ENCODE data around the gene GTF2F2. TPM values are rescaled to one million over a fixed set of nuclear protein-coding genes. Genes with fewer than 3 reads are reported as not detected.

Gene GTF2F2
- total and polyA plus RNA-seq, 2 experiments from 2014 or later = 42.1 to 75.6 TPM

DNA sequence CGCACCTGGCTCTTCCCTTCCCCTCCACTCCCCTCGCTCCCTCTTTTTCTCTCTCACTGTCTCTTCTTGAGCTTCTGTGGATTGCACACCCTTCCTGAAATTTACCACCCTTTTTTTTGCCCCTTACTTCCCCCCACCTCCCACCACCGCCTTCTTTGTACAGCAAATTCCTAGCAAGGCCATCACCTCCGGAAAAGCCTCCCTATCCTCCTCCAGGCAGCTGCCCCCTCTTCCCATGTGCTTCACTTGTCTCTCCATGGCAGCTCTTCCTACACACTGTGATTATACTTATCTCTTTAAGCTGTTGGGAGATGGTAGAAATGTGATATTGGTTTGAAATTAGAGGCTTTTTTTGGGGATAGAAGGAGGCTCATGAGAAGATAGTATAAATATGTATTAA lies 108.9 kb downstream of the GTF2F2 start (continued):
- no peak for TF ChIP-seq ZNF462 (CRISPR knock-in tag; IDR thresholded peaks at IDR 0.05)
- no peak for TF ChIP-seq EZH2phosphoT487 (IDR thresholded peaks at IDR 0.05; ENCODE audit: unreplicated experiment)
- TF ChIP-seq EZH2 (IDR thresholded peaks at IDR 0.05; ENCODE audit: low read depth, unreplicated experiment) = no peak
- no peak for TF ChIP-seq ZNF331 (CRISPR knock-in tag; IDR thresholded peaks at IDR 0.05; ENCODE audit: low read depth)
- TF ChIP-seq CTCF (conservative IDR thresholded peaks at IDR 0.05; ENCODE audit: low read depth in 2 of 2) = no peak
- no peak for TF ChIP-seq NANOG (IDR thresholded peaks at IDR 0.05; ENCODE audit: borderline replicate concordance)

GRCh38 chr13:45231305-45231704 lies 111.0 kb downstream of the GTF2F2 start:
- Histone ChIP-seq H2AFZ (no peak overlapping the region), H3K27ac (ENCODE audit: low read depth) (no peak overlapping the region; the same call in 1 of the 2 replicates), H4K20me1 (replicated peaks; ENCODE audit: insufficient read depth) (peaks cover 3% of the 10 kb centered on the region; the same call in 1 of the 2 replicates), H3K4me2 (no peak overlapping the region), H3K9me2 (ENCODE audit: insufficient read depth) (no peaks in the 10 kb centered on the region), H3K4me1 (ENCODE audit: insufficient read depth) (peaks cover 2% of the 10 kb centered on the region; the same call in 1 of the 2 replicates), H3K79me2 (replicated peaks; ENCODE audit: insufficient read depth) (no peaks in the 10 kb centered on the region; the same call in 1 of the 2 replicates), H3K4me3 (no peak overlapping the region), H3F3A (replicated peaks; ENCODE audit: low read depth) (no peaks in the 10 kb centered on the region), H3K27me3 (ENCODE audit: insufficient read depth) (no peaks in the 10 kb centered on the region), H3K36me3 (ENCODE audit: insufficient read depth) (no peaks in the 10 kb centered on the region)
- no peaks in the 10 kb centered on the region for H3K4me1 Mint-ChIP-seq
- H3K27me3 Mint-ChIP-seq (ENCODE audit: insufficient read depth, low read depth, poor library complexity) = peaks cover 7% of the 10 kb centered on the region
- ATAC-seq = no peak
- no peak overlapping the region for H3K27ac Mint-ChIP-seq
- no peaks in the 10 kb centered on the region; the same call in 2 of the 3 replicates for H3K9me3 Mint-ChIP-seq
- H3K4me3 Mint-ChIP-seq = no peak overlapping the region
- H3K36me3 Mint-ChIP-seq (ENCODE audit: low read depth) = no peaks in the 10 kb centered on the region
- DNase-seq (ENCODE audit: low spot score) = no peak
- TF ChIP-seq NANOG (IDR thresholded peaks at IDR 0.05; ENCODE audit: borderline replicate concordance) = no peak
- no peak for TF ChIP-seq ZNF462 (CRISPR knock-in tag; IDR thresholded peaks at IDR 0.05)
- TF ChIP-seq POLR2AphosphoS5 (IDR thresholded peaks at IDR 0.05; ENCODE audit: low read depth) = no peak
- TF ChIP-seq ZNF114 (CRISPR knock-in tag; IDR thresholded peaks at IDR 0.05) = no peak

All from GM23338 (cell line).